Measurements from ENCODE around the gene URB2.

Gene URB2

DNA sequence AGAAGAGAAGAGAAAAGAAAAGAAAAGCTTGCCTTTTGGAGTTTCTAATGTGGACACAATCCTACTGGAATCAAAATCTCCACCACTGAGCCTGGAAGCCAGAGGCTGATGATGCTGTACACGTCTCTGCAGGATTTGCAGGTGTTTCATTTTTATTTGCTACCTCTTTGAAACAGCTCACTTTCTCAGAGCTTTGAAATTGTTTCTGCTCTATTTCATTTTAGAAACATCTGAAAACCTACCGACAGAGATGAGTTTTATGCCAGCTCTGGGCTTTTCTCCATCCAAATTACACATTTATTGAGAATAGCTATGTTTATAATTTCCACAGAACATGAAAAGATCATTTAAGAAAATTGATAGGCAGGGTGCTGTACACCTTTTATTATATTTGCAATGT, 46.2 kb downstream of the URB2 start:
- Mint-ChIP-seq H3K4me1 (no peaks in the 10 kb centered on the region), H3K4me3 (no peak overlapping the region), H3K27me3 (ENCODE audit: low read depth, poor library complexity) (peaks cover 7% of the 10 kb centered on the region), H3K36me3 (ENCODE audit: low read depth) (no peaks in the 10 kb centered on the region), H3K9me3 (no peaks in the 10 kb centered on the region), H3K27ac (no peak overlapping the region)
- DNase-seq, result no peak
- TF ChIP-seq, protein P1, sequence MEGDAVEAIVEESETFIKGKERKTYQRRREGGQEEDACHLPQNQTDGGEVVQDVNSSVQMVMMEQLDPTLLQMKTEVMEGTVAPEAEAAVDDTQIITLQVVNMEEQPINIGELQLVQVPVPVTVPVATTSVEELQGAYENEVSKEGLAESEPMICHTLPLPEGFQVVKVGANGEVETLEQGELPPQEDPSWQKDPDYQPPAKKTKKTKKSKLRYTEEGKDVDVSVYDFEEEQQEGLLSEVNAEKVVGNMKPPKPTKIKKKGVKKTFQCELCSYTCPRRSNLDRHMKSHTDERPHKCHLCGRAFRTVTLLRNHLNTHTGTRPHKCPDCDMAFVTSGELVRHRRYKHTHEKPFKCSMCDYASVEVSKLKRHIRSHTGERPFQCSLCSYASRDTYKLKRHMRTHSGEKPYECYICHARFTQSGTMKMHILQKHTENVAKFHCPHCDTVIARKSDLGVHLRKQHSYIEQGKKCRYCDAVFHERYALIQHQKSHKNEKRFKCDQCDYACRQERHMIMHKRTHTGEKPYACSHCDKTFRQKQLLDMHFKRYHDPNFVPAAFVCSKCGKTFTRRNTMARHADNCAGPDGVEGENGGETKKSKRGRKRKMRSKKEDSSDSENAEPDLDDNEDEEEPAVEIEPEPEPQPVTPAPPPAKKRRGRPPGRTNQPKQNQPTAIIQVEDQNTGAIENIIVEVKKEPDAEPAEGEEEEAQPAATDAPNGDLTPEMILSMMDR (IDR thresholded peaks at IDR 0.05), result no peak

DNA sequence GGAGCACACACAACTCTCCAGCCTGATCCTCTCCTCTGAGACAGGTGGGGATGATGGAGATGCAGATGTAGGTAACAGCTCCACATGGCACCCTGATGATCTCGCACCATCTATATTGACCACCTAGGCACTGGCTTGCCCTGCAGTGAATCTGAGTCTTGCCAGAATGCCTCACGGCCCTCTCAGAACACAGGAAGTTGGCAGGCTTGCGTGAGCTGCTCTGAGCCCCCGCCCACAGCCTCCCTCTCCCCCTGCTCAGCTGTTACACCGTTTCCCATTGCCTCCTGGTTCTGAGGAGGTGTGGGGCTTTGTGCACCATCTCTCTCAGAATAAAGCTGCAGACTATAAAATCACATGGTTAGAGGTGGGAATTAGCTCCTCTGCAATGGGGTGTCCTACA, 48.0 kb downstream of the URB2 start:
- Mint-ChIP-seq H3K27ac (no peak overlapping the region), H3K9me3 (no peaks in the 10 kb centered on the region), H3K27me3 (ENCODE audit: low read depth, poor library complexity) (peaks cover 7% of the 10 kb centered on the region), H3K36me3 (ENCODE audit: low read depth) (no peaks in the 10 kb centered on the region), H3K4me1 (no peaks in the 10 kb centered on the region), H3K4me3 (no peak overlapping the region)
- TF ChIP-seq, protein P1 (IDR thresholded peaks at IDR 0.05), result no peak
- no peak for DNase-seq

DNA sequence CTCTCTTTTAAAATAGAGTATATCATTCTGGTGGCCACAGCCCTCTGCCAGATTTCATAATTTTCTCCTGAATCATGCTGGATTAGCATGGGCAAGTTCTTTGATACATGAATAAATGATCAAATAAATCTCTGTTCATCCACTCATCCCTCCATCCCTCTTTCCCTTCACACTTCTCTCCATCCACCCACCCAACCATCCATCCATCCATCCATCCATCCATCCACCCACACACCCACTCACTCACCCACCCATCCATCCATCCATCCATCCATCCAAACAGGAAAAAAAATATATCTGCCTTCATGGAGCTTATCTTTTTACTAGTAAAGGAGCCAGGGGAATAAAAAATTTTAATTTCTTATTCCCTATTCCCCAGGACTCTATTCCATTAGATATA, 49.3 kb downstream of the URB2 start:
- TF ChIP-seq, protein P1 (IDR thresholded peaks at IDR 0.05), result no peak
- H3K4me1 Mint-ChIP-seq, result no peaks in the 10 kb centered on the region
- peaks cover 7% of the 10 kb centered on the region for H3K27me3 Mint-ChIP-seq (ENCODE audit: low read depth, poor library complexity)
- no peak overlapping the region for H3K27ac Mint-ChIP-seq
- DNase-seq, result no peak
- H3K4me3 Mint-ChIP-seq, result no peak overlapping the region
- H3K36me3 Mint-ChIP-seq (ENCODE audit: low read depth), result no peaks in the 10 kb centered on the region
- H3K9me3 Mint-ChIP-seq, result peaks cover 3% of the 10 kb centered on the region

DNA sequence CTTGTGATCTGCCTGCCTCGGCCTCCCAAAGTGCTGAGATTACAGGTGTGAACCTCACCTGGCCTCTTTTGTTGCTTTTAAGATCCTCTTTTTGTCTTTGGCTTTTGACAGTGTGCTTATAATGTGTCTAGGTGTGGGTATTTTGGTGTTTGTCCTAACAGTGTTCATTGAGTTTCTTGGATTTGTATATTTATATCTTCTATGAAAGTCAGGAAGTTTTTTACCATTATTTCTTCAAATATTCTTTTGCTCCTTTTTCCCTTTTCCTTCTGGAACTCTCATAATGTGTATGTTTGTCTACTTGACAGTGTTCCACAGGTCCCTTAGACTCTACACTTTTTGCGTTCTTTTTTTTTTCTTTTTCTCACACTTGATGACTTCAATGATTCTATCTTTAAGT, 59.1 kb downstream of the URB2 start:
- DNase-seq, result no peak
- Mint-ChIP-seq H3K27me3 (ENCODE audit: low read depth, poor library complexity) (no peaks in the 10 kb centered on the region), H3K4me3 (no peak overlapping the region), H3K27ac (no peak overlapping the region), H3K4me1 (no peaks in the 10 kb centered on the region), H3K9me3 (peaks cover 41% of the 10 kb centered on the region), H3K36me3 (ENCODE audit: low read depth) (peaks cover 6% of the 10 kb centered on the region)
- TF ChIP-seq, protein P1 (IDR thresholded peaks at IDR 0.05), result no peak

DNA sequence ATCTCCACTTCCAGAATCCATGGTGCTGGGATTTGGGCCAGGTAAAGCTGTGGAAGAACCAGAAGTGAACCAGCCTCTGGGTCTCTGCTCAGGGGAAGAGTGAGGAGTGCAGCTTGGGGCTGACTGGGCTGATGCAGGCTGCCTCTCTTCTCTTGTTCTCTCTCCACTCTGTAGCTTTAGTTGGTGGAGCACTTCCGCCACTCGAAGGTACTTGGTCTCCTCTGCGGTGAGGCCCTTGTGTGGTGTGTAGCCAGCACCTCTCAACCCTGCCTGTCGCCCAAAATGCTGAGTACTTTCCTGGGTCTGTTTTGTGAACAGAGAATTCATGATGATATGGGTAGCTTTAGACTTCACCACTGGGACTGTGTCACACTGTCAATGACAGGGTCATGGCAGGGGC, 63.2 kb downstream of the URB2 start:
- Mint-ChIP-seq H3K36me3 (ENCODE audit: low read depth) (peaks cover 6% of the 10 kb centered on the region), H3K27me3 (ENCODE audit: low read depth, poor library complexity) (peaks cover 3% of the 10 kb centered on the region), H3K27ac (no peak overlapping the region), H3K4me1 (peaks cover 16% of the 10 kb centered on the region), H3K9me3 (peaks cover 20% of the 10 kb centered on the region), H3K4me3 (no peak overlapping the region)
- DNase-seq, result no peak
- TF ChIP-seq, protein P1 (IDR thresholded peaks at IDR 0.05), result no peak

DNA sequence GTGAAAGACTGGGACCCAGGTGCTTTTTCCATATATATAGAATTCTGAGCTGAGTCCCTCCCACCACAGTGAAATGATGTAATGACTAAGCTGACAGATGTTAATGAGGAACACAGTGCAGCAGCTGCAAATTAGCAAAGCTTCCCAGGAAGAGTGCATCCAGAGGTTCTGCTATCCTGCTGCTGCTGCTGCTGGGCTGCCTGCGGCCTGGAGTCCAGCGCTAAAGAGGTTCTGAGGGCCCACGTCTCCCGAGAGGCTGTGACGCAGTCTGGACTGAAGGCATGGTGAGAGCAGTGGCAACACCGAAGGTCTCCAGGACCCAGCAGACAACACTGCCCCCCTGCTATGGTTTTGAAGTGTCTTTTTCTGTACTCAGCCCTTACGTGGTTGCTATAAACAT, 63.9 kb downstream of the URB2 start:
- Mint-ChIP-seq H3K9me3 (peaks cover 19% of the 10 kb centered on the region), H3K4me1 (peaks cover 22% of the 10 kb centered on the region), H3K4me3 (no peak overlapping the region), H3K36me3 (ENCODE audit: low read depth) (peaks cover 6% of the 10 kb centered on the region), H3K27ac (no peak overlapping the region), H3K27me3 (ENCODE audit: low read depth, poor library complexity) (peaks cover 4% of the 10 kb centered on the region)
- TF ChIP-seq, protein P1 (IDR thresholded peaks at IDR 0.05), result no peak
- DNase-seq, result no peak

Data from nephron progenitor cell (in vitro differentiated cells).